Muscle of arm (tissue), 12 donors: ENCODE measurements around the gene ITGA11. TPM values are rescaled to one million over a fixed set of nuclear protein-coding genes. Genes with fewer than 3 reads are reported as not detected.

Experiments used
- DNase-seq: peaks from one replicate; pipeline ENCODE4 v3.0.0-alpha.2; 2013
- polyA plus RNA-seq, 12 donors: library from polyadenylated mRNA; unstranded; fragments of 120-200 nt; gene quantifications; one replicate each; pipeline ENCODE4 v1.2.1, GENCODE V29; 2013; ENCODE audit not compliant: insufficient read length in 12 of 12

ITGA11 gene
- polyA plus RNA-seq, 12 donors = 2.3 to 7.0 (median 3.7) TPM; not detected in 1

- no peak for DNase-seq
Observed at GRCh38 chr15:68375191-68375631, 56.8 kb downstream of the ITGA11 start.

DNA sequence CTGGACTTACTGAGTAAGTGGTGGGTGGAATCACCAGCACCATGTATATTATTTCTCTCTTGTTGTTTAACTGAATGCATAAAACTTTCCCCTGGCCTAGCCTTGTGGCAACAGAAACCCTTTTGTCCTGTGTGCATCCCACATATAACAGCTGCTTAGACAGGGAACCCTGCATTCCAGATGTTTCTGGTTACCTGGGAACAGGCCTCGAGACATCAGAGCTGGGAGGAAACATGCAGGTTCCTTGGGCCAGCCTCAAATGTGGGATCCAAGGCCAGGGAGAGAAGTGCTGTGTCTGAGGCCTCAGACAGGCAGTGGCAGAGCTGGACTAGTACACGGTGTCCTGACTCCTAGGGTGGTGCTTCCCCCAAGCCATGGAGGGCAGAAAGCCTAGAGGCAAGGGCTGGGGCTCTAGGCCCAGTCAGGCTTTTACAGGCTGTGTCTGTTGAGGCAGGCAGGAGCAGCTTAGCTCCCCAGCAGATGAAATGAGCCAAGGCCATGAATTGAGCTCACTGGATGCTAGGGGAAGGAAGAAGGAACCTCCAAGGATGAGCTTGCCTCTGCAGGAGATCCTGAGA lies 57.7 kb downstream of the ITGA11 start:
- no peak for DNase-seq

- no peak for DNase-seq
Observed at GRCh38 chr15:68373028-68373427, 58.9 kb downstream of the ITGA11 start.

DNA sequence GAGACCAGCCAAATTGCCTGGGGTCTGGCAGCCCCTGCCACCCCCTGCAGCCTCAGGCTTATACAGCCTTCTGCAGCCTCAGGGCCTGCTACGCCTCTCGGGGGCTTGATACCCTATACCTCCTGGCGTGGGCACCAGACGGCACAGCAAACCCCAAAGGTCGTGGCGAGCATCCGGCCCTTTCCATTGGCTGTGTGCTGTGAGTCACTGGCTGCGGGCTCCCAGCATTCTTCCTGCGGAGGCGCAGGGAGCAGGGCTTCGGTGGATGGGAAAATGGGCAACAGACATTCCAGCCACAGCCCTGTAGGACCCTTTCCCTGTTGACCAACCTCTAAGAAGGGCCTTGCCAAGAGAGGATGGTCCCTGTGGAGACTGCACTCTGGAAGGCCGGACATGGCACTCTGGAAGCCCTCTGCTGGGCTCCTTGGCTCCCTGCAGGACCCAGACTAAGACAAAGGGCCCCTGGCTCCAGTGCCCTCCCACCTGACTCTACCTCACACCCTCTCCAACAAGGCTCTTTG lies 59.6 kb downstream of the ITGA11 start:
- DNase-seq = no peak

GRCh38 chr15:68371851-68372250 lies 60.1 kb downstream of the ITGA11 start:
- no peak for DNase-seq

GRCh38 chr15:68371160-68371559 lies 60.8 kb downstream of the ITGA11 start:
- DNase-seq = no peak

GRCh38 chr15:68370768-68371151 lies 61.2 kb downstream of the ITGA11 start:
- no peak for DNase-seq

GRCh38 chr15:68369931-68370767 lies 61.8 kb downstream of the ITGA11 start:
- no peak for DNase-seq

GRCh38 chr15:68368731-68369435 lies 63.1 kb downstream of the ITGA11 start:
- DNase-seq = no peak

GRCh38 chr15:68367992-68368391 lies 64.0 kb downstream of the ITGA11 start:
- no peak for DNase-seq

GRCh38 chr15:68367226-68367625 lies 64.7 kb downstream of the ITGA11 start:
- DNase-seq = no peak

GRCh38 chr15:68366314-68366713 lies 65.6 kb downstream of the ITGA11 start:
- DNase-seq = no peak

GRCh38 chr15:68365770-68366169 lies 66.2 kb downstream of the ITGA11 start:
- DNase-seq = no peak

GRCh38 chr15:68365140-68365745 lies 66.7 kb downstream of the ITGA11 start:
- no peak for DNase-seq

DNA sequence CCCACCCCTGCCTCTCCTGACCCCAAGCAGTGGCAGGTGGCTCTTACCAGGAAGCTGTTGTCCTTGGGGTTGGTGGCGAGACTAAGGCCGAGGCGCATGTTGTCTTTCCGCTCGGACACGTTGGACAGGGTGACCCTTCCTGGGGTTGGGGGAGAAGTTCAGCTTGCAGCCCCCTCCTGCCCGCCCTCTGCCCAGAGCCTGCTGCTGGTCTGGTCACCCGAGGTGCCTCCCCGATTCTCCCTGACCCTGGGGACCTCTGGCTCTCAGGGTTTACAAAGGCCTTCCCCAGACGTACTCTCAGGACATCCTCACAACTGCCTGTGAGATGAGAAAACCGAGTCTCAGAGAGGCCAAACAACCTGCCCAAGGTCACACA lies 67.3 kb downstream of the ITGA11 start:
- no peak for DNase-seq

- no peak for DNase-seq
Observed at GRCh38 chr15:68364028-68364659, 67.8 kb downstream of the ITGA11 start.

- no peak for DNase-seq
Observed at GRCh38 chr15:68363353-68363752, 68.6 kb downstream of the ITGA11 start.

- no peak for DNase-seq
Observed at GRCh38 chr15:68362537-68363126, 69.3 kb downstream of the ITGA11 start.

DNA sequence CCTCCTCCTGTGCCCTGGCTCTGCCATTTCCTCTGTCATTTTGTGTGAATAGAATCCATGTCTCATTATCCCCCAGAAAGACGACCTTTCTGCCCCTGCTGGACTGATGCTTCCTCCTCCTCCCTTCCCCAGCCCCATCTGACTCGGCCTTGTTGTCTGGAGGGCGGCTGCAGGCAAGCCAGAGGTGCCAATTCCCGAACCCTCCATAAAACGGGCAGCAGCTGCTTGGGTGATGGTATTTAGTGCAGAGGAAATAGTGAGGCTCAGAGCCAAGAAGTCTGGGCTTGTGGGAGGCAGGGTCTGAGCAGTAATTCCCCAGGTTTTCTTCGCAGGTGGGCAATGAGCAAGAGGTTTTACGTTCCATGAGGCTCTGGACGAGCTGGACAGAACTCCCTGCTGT lies 71.2 kb downstream of the ITGA11 start:
- no peak for DNase-seq

GRCh38 chr15:68356778-68357177 lies 75.2 kb downstream of the ITGA11 start:
- no peak for DNase-seq

DNA sequence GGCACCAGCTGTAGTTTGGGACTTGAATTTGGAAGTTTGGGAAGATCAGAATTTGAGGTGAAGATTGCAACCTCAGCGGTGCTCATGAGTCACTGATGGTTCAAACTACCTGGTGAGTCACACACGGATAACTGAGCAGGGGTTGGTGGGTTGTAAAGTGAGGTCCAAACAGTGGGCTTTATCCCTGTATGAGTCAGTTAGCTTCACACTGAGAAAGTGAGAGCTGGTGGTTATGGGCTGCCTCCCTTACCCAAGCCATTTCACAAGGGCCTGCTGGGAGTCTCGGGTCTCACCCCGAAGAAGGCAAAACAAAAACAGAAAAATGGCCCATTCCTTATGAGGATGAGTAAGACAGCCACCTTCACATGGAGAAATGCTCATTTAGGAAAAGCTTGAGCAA lies 77.0 kb downstream of the ITGA11 start:
- no peak for DNase-seq
